Ectodermal cell (in vitro differentiated cells): ENCODE measurements around the gene DMBX1.

ENCODE experiments used
- H3K27ac ChIP-seq: 2 replicates; pipeline ENCODE4 v1.7.0; 2013; ENCODE audit warnings: mild to moderate bottlenecking, low read depth, low read length; ENCODE audit not compliant: insufficient read depth, poor library complexity, severe bottlenecking
- H3K27me3 ChIP-seq: 2 replicates; pipeline ENCODE4 v1.7.0; 2013; ENCODE audit warnings: mild to moderate bottlenecking, low read length; ENCODE audit not compliant: insufficient read depth, control insufficient read depth, poor library complexity, severe bottlenecking
- H3K36me3 ChIP-seq: one replicate; pipeline ENCODE4 v1.7.0; 2013; ENCODE audit warnings: low read length; ENCODE audit not compliant: control insufficient read depth, insufficient read depth
- H3K4me1 ChIP-seq: one replicate; pipeline ENCODE4 v1.7.0; 2013; ENCODE audit warnings: low read length; ENCODE audit not compliant: control insufficient read depth, insufficient read depth
- H3K4me3 ChIP-seq: 2 replicates; pipeline ENCODE4 v1.7.0; 2013; ENCODE audit warnings: low read depth, low read length, control low read depth; ENCODE audit not compliant: insufficient read depth
- H3K9me3 ChIP-seq: 2 replicates; pipeline ENCODE4 v1.7.0; 2013; ENCODE audit warnings: mild to moderate bottlenecking, low read length, moderate library complexity; ENCODE audit not compliant: control insufficient read depth
- WGBS, 2 experiments: methylation state at CpG; one replicate each; pipeline ENCODE4 v1.1.7; 2013; ENCODE audit warnings: missing lambda C conversion rate in 2 of 2; 5-methylcytosine and 5-hydroxymethylcytosine counted together

Gene DMBX1

GRCh38 chr1:46523496-46524353 is 34.1 kb downstream of the DMBX1 start:
- Histone ChIP-seq H3K27me3 (peaks cover 69% of the 10 kb centered on the region), H3K4me1 (peaks cover 72% of the 10 kb centered on the region), H3K4me3 (no peak overlapping the region), H3K27ac (no peak overlapping the region), H3K9me3 (no peaks in the 10 kb centered on the region), H3K36me3 (no peaks in the 10 kb centered on the region)
- WGBS, 2 experiments, result 91 to 92% methylated on average over 11 of the region's 11 CpGs

- Histone ChIP-seq H3K9me3 (no peaks in the 10 kb centered on the region), H3K4me1 (peaks cover 65% of the 10 kb centered on the region), H3K4me3 (no peak overlapping the region), H3K27ac (no peak overlapping the region), H3K36me3 (no peaks in the 10 kb centered on the region), H3K27me3 (peaks cover 81% of the 10 kb centered on the region)
- WGBS, 2 experiments, result 70 to 81% methylated on average over 5 of the region's 5 CpGs
Measured at GRCh38 chr1:46524843-46525242, 35.2 kb downstream of the DMBX1 start.

GRCh38 chr1:46525253-46525983 is 35.8 kb downstream of the DMBX1 start:
- no peaks in the 10 kb centered on the region for H3K9me3 ChIP-seq
- H3K27me3 ChIP-seq, result peaks cover 86% of the 10 kb centered on the region
- peaks cover 60% of the 10 kb centered on the region for H3K4me1 ChIP-seq
- WGBS, 2 experiments, result 21 to 24% methylated on average over 13 of the region's 13 CpGs
- no peak overlapping the region for H3K27ac ChIP-seq
- H3K4me3 ChIP-seq, result no peak overlapping the region
- no peaks in the 10 kb centered on the region for H3K36me3 ChIP-seq

GRCh38 chr1:46526013-46526690 is 36.5 kb downstream of the DMBX1 start:
- H3K27ac ChIP-seq, result no peak overlapping the region
- WGBS, 2 experiments, result 10 to 14% methylated on average over 17 of the region's 17 CpGs
- no peaks in the 10 kb centered on the region for H3K36me3 ChIP-seq
- H3K9me3 ChIP-seq, result no peaks in the 10 kb centered on the region
- peaks cover 94% of the 10 kb centered on the region for H3K27me3 ChIP-seq
- H3K4me3 ChIP-seq, result no peak overlapping the region
- H3K4me1 ChIP-seq, result peaks cover 53% of the 10 kb centered on the region

GRCh38 chr1:46526691-46527291 is 37.2 kb downstream of the DMBX1 start:
- Histone ChIP-seq H3K4me3 (no peak overlapping the region), H3K9me3 (no peaks in the 10 kb centered on the region), H3K27me3 (peaks cover 100% of the 10 kb centered on the region), H3K36me3 (no peaks in the 10 kb centered on the region), H3K4me1 (peaks cover 53% of the 10 kb centered on the region), H3K27ac (no peak overlapping the region)
- 7 to 8% methylated on average over 14 of the region's 14 CpGs for WGBS, 2 experiments

- Histone ChIP-seq H3K27me3 (peaks cover 100% of the 10 kb centered on the region), H3K36me3 (no peaks in the 10 kb centered on the region), H3K4me1 (peaks cover 45% of the 10 kb centered on the region), H3K9me3 (no peaks in the 10 kb centered on the region), H3K4me3 (no peak overlapping the region), H3K27ac (no peak overlapping the region)
- WGBS, 2 experiments, result 28 to 30% methylated on average over 3 of the region's 3 CpGs
Measured at GRCh38 chr1:46527474-46528296, 38.0 kb downstream of the DMBX1 start.

GRCh38 chr1:46528297-46528955 is 38.8 kb downstream of the DMBX1 start:
- Histone ChIP-seq H3K27me3 (peaks cover 100% of the 10 kb centered on the region), H3K9me3 (no peaks in the 10 kb centered on the region), H3K27ac (peak overlapping the region; percentile 2), H3K4me3 (no peak overlapping the region), H3K4me1 (peaks cover 39% of the 10 kb centered on the region), H3K36me3 (no peaks in the 10 kb centered on the region)
- 51 to 58% methylated on average over 11 of the region's 11 CpGs for WGBS, 2 experiments

GRCh38 chr1:46529031-46529630 is 39.5 kb downstream of the DMBX1 start:
- no peaks in the 10 kb centered on the region for H3K36me3 ChIP-seq
- 76 to 82% methylated on average over 4 of the region's 4 CpGs for WGBS, 2 experiments
- H3K4me1 ChIP-seq, result peaks cover 39% of the 10 kb centered on the region
- H3K27me3 ChIP-seq, result peaks cover 100% of the 10 kb centered on the region
- H3K27ac ChIP-seq, result no peak overlapping the region
- no peaks in the 10 kb centered on the region for H3K9me3 ChIP-seq
- no peak overlapping the region for H3K4me3 ChIP-seq

GRCh38 chr1:46530311-46530710 is 40.7 kb downstream of the DMBX1 start:
- Histone ChIP-seq H3K4me3 (no peak overlapping the region), H3K36me3 (no peaks in the 10 kb centered on the region), H3K4me1 (peaks cover 30% of the 10 kb centered on the region), H3K27me3 (peaks cover 100% of the 10 kb centered on the region), H3K27ac (no peak overlapping the region), H3K9me3 (no peaks in the 10 kb centered on the region)
- 78 to 86% methylated on average over 3 of the region's 3 CpGs for WGBS, 2 experiments
